ENCODE results near the gene GALNT7. TPM values are rescaled to one million over a fixed set of nuclear protein-coding genes. Genes with fewer than 3 reads are reported as not detected.

The GALNT7 gene
- total RNA-seq, 1 experiment from 2014 or later, result 13.8 TPM

- no peak overlapping the region for H3K9ac ChIP-seq (ENCODE audit: low read length)
- DNase-seq, result no peak
- intact Hi-C loops (cut with micrococcal nuclease), result no loop called here
- H3K9me3 ChIP-seq (ENCODE audit: low read length), result no peaks in the 10 kb centered on the region
- H3K36me3 ChIP-seq (ENCODE audit: low read depth, low read length), result no peaks in the 10 kb centered on the region
- H3K4me2 ChIP-seq (ENCODE audit: low read length), result no peak overlapping the region
- H3K4me3 ChIP-seq (ENCODE audit: low read length), result no peak overlapping the region
- no peak overlapping the region for H2AFZ ChIP-seq (ENCODE audit: low read length)
- BruUV-seq (replicated peaks), result no TSS peak
- ChIA-PET POLR2A (ENCODE audit: unreplicated experiment) (no interaction called here), CTCF (no interaction called here)
- H3F3A ChIP-seq (ENCODE audit: low read length, unreplicated experiment), result peaks cover 4% of the 10 kb centered on the region
- H3K9me2 ChIP-seq (replicated peaks; ENCODE audit: low read length), result no peaks in the 10 kb centered on the region
- H3K27ac ChIP-seq (ENCODE audit: low read length), result no peak overlapping the region
- ATAC-seq, result no peak
- H3K27me3 ChIP-seq (ENCODE audit: low read length), result no peaks in the 10 kb centered on the region
- H3K79me2 ChIP-seq (ENCODE audit: low read length), result peaks cover 75% of the 10 kb centered on the region
- H4K20me1 ChIP-seq (ENCODE audit: low read length), result no peaks in the 10 kb centered on the region
- H3K4me1 ChIP-seq (ENCODE audit: insufficient read depth, low read length), result peaks cover 32% of the 10 kb centered on the region
- no peak for TF ChIP-seq CTCF (conservative IDR thresholded peaks at IDR 0.05; ENCODE audit: low read depth, low read length)
- no peak for TF ChIP-seq EZH2 (IDR thresholded peaks at IDR 0.05; ENCODE audit: low read length, unreplicated experiment)
- no peak for TF ChIP-seq EZH2phosphoT487 (IDR thresholded peaks at IDR 0.05; ENCODE audit: borderline replicate concordance, low read length)
Observed at GRCh38 chr4:173187732-173188131, 19.1 kb downstream of the GALNT7 start.

GRCh38 chr4:173188648-173189047, 20.0 kb downstream of the GALNT7 start:
- ChIA-PET POLR2A (ENCODE audit: unreplicated experiment) (no interaction called here), CTCF (no interaction called here)
- H3K9me3 ChIP-seq (ENCODE audit: low read length), result no peaks in the 10 kb centered on the region
- no peak overlapping the region for H3K9ac ChIP-seq (ENCODE audit: low read length)
- peaks cover 81% of the 10 kb centered on the region for H3K79me2 ChIP-seq (ENCODE audit: low read length)
- BruUV-seq (replicated peaks), result no TSS peak
- H3K4me1 ChIP-seq (ENCODE audit: insufficient read depth, low read length), result peaks cover 32% of the 10 kb centered on the region
- no peaks in the 10 kb centered on the region for H3K27me3 ChIP-seq (ENCODE audit: low read length)
- no peak for TF ChIP-seq EZH2 (IDR thresholded peaks at IDR 0.05; ENCODE audit: low read length, unreplicated experiment)
- TF ChIP-seq EZH2phosphoT487 (IDR thresholded peaks at IDR 0.05; ENCODE audit: borderline replicate concordance, low read length), result no peak
- TF ChIP-seq CTCF (conservative IDR thresholded peaks at IDR 0.05; ENCODE audit: low read depth, low read length), result no peak
- H2AFZ ChIP-seq (ENCODE audit: low read length), result no peak overlapping the region
- H3K36me3 ChIP-seq (ENCODE audit: low read depth, low read length), result no peaks in the 10 kb centered on the region
- H4K20me1 ChIP-seq (ENCODE audit: low read length), result no peaks in the 10 kb centered on the region
- no peaks in the 10 kb centered on the region for H3F3A ChIP-seq (ENCODE audit: low read length, unreplicated experiment)
- DNase-seq, result no peak
- no peak overlapping the region for H3K4me3 ChIP-seq (ENCODE audit: low read length)
- no peaks in the 10 kb centered on the region for H3K9me2 ChIP-seq (replicated peaks; ENCODE audit: low read length)
- intact Hi-C loops (cut with micrococcal nuclease), result no loop called here
- no peak for ATAC-seq
- no peak overlapping the region for H3K27ac ChIP-seq (ENCODE audit: low read length)
- H3K4me2 ChIP-seq (ENCODE audit: low read length), result no peak overlapping the region

- no peak for ATAC-seq
- no peak overlapping the region for H3K9ac ChIP-seq (ENCODE audit: low read length)
- H3K4me2 ChIP-seq (ENCODE audit: low read length), result no peak overlapping the region
- TF ChIP-seq EZH2 (IDR thresholded peaks at IDR 0.05; ENCODE audit: low read length, unreplicated experiment), result no peak
- TF ChIP-seq CTCF (conservative IDR thresholded peaks at IDR 0.05; ENCODE audit: low read depth, low read length), result no peak
- TF ChIP-seq EZH2phosphoT487 (IDR thresholded peaks at IDR 0.05; ENCODE audit: borderline replicate concordance, low read length), result no peak
- intact Hi-C loops (cut with micrococcal nuclease), result no loop called here
- ChIA-PET POLR2A (ENCODE audit: unreplicated experiment) (no interaction called here), CTCF (no interaction called here)
- H3K79me2 ChIP-seq (ENCODE audit: low read length), result peaks cover 86% of the 10 kb centered on the region
- H3F3A ChIP-seq (ENCODE audit: low read length, unreplicated experiment), result no peaks in the 10 kb centered on the region
- no peaks in the 10 kb centered on the region for H3K36me3 ChIP-seq (ENCODE audit: low read depth, low read length)
- no peaks in the 10 kb centered on the region for H3K9me3 ChIP-seq (ENCODE audit: low read length)
- no peak for DNase-seq
- no peak overlapping the region for H2AFZ ChIP-seq (ENCODE audit: low read length)
- H3K9me2 ChIP-seq (replicated peaks; ENCODE audit: low read length), result no peaks in the 10 kb centered on the region
- no TSS peak for BruUV-seq (replicated peaks)
- no peaks in the 10 kb centered on the region for H3K27me3 ChIP-seq (ENCODE audit: low read length)
- peaks cover 32% of the 10 kb centered on the region for H3K4me1 ChIP-seq (ENCODE audit: insufficient read depth, low read length)
- H3K27ac ChIP-seq (ENCODE audit: low read length), result no peak overlapping the region
- H4K20me1 ChIP-seq (ENCODE audit: low read length), result no peaks in the 10 kb centered on the region
- H3K4me3 ChIP-seq (ENCODE audit: low read length), result no peak overlapping the region
Observed at GRCh38 chr4:173189117-173189693, 20.6 kb downstream of the GALNT7 start.

Data from PC-3 (cell line).